HG03575 (cell line): ENCODE measurements around the gene E2F1.
"Not testable (repeated sequence)": the region's sequence is repeated elsewhere in the genome, so short reads cannot be mapped to it uniquely, and the experiment has no call there.

ENCODE experiments used
- ATAC-seq: cut with Tn5 transposase; IDR thresholded peaks from one replicate; pipeline ENCODE4 v1.9.1; 2021; ENCODE audit not compliant: unreplicated experiment, insufficient number of reproducible peaks, low FRiP score; ENCODE audit errors: extremely low read depth

Gene E2F1

DNA sequence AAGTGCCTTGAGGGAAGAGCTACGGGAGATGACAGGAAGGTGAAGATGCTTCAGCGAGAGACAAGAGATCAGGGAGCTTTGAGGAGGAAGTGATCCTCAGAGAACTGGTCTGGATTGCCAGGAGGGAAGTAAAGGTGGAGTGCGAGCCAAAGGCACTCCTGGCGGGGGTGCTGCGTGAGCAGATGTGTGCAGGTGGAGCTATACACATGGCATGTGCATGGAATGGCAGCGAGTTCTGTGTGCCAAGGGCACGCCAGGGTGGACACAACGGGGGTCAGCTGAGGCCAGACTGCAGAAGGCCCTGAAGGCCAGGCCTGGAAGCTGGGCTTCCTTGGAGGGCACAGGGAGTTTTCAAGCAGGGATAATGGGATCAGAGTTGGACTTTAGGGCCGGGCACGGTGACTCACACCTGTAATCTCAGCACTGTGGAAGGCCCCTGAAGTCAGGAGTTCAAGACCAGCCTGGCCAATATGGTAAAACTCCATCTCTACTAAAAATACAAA, 27.7 kb upstream of the E2F1 start:
- no peak for ATAC-seq

DNA sequence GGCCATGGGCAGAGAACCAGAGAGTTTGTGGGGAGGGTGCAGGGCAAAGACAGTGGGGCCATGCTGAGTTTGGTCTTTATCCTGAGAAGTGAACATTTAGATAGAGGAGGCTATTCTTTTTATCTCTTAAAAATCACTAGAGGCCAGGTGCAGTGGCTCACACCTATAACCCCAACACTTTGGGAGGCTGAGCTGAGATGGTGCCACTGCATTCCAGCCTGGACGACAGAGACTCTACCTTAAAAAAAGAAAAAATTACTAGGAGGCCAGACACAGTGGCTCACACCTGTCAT, 25.2 kb upstream of the E2F1 start:
- no peak for ATAC-seq

DNA sequence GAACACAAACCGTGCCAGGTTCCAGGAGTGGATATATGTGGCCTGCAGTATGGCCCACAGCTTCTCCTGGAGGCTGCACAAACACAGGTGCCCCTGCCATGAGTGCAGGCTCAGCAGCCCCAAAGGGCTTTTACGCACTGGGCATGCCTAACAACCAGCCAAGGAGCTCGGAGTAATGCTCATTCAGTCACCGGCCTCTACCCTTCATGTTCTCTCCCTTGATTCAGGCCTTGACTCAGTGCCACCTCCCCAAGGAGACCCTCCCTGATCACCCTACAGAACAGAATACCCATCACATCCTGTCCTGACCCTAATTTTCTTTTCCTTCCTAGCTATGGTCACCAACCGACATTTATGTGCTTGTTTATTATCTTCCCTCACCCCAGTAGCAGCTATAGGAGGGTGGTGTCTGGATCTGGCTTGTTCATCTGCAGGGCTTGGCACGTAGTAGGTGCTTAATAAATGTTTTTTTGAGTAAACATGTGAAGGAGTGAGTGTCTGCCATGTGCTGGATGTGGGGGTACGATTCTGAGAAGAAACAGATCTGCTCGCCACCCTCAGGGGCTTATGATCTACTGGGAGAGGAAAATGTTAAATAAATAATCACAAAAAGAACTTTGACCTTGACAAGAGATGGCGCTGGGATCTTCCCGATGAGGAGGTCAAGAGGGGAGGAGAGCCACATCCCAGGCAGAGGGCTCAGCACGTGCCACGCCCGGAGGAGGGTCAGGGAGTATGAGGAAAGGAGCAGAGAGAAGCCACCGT, 24.7 kb upstream of the E2F1 start:
- no peak for ATAC-seq

DNA sequence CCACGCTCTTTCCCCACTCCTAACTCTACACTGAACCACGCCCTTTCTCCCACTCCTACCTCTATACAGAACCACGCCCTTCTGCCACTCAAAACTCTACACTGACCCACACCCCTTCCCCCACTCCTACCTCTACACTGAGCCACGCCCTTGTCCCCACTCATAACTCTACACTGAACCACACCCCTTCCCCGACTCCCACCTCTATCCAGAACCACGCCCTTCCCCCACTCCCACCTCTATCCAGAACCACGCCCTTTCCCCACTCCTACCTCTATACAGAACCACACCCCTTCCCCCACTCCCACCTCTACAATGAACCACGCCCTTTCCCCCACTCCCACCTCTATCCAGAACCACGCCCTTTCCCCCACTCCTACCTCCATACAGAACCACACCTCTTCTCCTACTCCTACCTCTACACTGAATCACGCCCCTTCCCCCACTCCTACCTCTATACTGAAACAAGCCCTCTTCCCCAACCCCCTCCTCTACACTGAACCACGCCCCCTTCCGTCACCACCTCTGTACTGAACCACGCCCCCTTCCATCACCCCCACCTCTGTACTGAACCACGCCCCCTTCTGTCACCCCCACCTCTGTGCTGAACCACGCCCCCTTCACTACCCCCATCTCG, 23.8 kb upstream of the E2F1 start:
- ATAC-seq, result no peak

DNA sequence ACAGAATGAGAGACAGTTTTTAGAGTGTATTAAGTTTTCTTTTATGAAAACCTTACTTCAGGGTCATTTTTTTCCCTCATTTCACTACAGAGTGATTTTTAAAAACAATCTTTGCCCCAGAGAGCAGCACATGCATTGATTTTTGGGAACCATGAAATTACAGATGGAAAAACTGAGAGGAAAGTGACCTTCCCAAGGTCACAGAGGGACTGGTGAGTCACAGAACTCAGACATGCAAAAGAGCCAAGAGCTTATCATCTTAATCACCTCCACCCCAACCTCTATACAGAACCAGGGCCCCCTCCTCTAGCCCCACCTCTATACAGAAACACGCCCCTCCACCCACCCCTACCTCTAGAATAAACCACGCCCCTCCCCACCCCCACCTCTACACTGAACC, 23.2 kb upstream of the E2F1 start:
- ATAC-seq, result no peak

DNA sequence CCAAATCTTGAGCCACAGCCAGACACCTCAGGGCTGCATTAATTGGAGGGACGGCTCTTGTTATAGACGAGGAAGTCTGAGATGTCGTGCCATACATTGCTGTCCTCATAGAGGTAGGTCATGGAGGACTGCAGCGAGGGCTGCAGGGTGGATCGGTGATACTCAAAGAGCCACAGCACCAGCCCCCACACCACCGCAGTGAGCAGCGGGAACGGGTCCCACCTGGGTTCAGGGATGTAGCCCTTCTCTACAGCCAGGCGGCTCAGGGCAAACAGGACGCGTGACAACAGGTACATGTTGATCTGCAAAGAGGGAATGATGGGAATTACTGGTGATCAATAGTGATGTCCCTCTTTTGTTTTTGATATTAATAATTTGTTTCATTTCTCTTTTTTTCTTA, 21.5 kb upstream of the E2F1 start:
- no peak for ATAC-seq

DNA sequence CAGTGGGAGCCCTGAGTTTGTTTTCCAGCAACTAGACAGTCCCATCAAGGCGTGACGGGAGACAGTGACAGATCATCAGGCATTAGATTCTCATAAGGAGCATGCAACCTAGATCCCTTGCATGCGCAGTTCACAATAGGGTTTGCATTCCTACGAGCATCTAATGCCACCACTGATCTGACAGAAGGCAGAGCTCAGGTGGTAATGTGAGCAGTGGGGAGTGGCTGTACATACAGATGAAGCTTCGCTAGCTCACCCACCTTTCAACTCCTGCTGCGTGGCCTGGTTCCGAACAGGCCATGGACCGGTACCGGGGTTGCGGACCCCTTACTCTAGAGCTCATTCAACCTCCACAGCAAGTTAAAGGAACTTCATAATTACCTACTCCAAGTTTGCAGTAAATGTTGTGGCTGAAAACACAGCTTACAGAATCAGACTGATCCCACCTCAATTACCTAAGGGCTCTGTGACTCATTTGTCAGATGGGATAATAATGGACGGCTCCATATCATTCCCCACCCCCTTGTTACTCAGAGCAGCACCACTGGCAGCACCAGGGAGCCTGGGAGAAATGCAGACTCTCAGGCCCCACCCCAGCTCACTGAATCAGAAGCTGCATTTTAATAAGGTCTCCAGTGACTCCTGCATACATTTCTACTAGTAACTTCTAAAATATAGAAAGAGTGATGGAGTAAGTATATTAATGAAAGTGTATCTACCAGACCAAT, 18.2 kb upstream of the E2F1 start:
- no peak for ATAC-seq

DNA sequence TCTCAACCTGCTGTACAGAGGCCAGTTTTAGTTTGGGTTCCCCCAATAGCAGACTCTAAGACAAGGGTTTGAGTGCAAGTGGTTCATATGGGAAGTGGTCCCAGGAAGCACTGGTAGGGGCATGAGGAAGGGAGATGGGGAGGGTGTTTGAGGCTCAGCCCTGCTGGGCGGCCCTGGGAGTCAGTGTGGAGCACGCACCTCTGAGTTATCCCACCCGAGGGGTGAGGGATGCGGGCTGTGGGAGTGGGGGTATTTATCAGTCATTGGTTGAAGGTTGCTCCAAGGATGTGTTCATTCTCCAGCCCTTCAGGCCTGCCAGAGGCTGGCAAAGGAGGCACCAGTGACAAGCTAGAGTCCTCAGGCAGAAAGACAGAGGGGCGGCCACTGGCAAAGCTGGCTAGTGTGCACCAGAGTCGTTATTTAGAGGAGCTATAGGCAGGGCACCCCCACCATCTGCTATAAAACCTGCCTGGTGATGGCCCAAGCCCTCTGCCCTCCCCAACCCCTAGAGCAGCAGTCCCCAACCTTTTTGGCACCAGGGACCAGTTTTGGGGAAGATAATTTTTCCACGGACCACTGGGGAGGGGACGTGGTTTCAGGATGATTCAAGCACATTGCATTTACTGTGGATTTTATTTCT, 17.4 kb upstream of the E2F1 start:
- no peak for ATAC-seq

DNA sequence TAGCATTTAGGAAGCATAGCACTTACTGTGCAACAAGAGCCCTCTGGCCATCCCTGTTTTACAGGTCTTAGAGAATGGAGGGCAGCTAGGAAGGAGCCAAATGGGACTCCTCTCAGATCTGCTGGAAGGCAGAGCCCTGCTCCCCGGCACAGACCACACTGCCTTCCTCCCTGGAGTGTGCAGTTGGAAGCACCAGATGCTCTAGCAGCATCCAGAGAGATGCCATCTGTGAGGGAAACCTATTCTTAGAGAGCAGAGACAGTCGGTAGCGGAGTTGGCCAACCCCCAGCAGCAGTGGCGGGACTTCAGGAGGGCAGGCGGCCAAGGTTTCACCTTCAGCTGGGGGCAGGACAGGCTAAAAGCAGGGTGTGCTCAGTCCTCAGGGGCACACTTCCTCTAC, 16.7 kb upstream of the E2F1 start:
- no peak for ATAC-seq

DNA sequence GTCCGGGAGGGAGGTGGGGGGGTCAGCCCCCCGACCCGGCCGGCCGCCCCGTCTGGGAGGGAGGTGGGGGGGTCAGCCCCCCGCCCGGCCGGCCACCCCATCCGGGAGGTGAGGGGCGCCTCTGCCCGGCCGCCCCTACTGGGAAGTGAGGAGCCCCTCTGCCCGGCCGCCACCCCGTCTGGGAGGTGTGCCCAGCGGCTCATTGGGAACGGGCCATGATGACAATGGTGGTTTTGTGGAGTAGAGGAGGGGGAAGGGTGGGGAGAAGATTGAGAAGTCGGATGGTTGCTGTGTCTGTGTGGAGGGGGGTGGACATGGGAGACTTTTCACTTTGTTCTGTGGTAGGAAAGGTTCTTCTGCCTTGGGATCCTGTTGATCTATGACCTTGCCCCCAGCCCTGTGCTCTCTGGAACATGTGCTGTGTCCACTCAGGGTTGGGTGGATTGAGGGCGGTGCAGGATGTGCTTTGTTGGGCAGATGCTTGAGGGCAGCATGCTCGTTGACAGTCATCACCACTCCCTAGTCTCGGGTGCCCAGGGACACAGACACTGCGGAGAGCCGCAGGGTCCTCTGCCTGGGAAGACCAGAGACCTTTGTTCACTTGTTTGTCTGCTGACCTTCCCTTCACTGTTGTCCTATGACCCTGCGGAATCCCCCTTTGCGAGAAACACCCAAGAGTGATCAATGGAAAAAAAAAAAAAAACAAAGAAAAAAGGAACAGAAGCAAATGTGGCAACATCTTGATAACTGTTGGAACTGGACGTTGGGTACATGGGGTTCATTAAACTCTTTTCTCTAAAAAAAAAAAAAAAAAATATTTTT, 15.7 kb upstream of the E2F1 start:
- ATAC-seq, result no peak

DNA sequence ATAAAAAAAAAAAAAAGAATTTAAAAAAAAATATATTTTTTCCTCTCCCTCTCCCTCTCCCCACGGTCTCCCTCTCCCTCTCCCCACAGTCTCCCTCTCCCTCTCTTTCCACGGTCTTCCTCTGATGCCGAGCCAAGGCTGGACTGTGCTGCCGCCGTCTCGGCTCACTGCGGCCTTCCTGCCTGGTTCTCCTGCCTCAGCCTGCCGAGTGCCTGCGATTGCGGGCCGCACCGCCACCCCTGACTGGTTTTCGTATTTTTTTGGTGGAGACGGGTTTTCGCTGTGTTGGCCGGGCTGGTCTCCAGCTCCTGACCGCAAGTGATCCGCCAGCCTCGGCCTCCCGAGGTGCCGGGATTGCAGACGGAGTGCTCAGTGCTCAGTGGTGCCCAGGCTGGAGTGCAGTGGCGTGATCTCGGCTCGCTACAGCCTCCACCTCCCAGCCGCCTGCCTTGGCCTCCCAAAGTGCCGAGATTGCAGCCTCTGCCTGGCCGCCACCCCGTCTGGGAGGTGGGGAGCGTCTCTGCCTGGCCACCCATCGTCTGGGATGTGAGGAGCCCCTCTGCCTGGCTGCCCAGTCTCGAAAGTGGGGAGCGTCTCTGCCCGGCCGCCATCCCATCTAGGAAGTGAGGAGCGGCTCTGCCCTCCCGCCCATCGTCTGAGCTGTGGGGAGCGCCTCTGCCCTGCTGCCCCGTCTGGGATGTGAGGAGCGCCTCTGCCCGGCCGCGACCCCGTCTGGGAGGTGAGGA, 14.7 kb upstream of the E2F1 start:
- ATAC-seq, result not testable (repeated sequence)

DNA sequence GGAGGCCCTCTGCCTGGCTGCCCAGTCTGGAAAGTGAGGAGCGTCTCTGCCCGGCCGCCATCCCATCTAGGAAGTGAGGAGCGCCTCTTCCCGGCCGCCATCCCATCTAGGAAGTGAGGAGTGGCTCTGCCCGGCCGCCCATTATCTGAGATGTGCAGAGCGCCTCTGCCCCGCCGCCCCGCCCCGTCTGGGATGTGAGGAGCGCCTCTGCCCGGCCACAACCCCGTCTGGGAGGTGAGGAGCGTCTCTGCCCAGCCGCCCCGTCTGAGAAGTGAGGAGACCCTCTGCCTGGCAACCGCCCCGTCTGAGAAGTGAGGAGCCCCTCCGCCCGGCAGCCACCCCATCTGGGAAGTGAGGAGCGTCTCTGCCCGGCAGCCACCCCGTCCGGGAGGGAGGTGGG, 12.8 kb upstream of the E2F1 start:
- ATAC-seq, result not testable (repeated sequence)

DNA sequence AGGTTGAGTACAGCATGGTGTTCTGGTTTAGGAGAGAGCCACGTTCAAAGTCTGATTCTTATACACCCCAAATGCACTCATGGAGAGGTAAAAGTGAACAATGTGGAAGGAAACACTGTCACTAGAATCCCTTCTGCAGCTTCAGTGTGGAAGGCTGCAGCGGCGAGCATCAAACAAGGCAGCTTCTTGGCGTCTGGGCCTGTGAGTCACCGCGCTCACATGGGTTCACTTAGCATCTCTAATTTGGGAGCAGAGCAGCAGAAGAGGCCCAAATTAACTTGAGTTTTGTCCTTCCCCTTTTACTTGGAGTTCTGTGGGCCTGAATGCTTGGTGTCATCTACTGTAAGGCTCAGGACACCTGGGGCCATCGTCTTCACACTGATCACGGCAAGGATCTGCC, 10.9 kb upstream of the E2F1 start:
- ATAC-seq, result no peak

DNA sequence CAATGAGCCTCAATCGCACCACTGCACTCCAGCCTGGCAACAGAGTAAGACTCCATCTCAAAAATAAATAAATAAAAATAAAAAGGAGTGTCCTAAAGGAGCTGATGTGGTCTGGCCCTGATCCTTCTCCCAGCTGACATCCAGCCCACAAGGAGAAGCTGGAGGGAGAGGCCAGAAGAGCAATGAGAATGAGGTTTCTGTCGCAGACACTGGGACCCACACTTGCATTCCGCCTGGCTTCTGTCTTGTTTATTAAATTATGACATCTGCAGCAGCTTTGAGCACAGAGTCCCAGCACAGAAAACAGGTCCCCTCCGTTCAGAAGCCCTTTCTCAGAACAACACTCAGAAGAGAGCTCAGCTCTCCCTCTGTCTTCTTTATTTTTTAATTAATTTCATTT, 10.3 kb upstream of the E2F1 start:
- ATAC-seq, result no peak

DNA sequence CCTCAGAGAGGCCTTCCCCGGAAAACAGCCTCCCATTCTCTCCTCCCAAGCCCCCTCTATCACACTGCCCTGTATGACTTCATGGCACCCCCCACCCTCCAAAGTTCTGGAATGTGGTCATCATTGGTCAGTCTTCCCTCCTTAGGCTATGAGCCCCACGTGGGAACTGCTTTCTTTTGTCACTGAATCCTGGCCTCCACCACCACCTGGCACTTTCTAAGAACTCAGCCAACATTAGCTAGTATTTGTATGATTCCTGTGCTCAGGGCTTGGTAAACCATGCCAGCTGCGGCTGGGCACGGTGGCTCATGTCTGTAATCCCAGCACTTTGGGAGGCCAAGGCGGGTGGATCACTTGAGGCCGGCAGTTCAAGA, 8.4 kb upstream of the E2F1 start:
- no peak for ATAC-seq

DNA sequence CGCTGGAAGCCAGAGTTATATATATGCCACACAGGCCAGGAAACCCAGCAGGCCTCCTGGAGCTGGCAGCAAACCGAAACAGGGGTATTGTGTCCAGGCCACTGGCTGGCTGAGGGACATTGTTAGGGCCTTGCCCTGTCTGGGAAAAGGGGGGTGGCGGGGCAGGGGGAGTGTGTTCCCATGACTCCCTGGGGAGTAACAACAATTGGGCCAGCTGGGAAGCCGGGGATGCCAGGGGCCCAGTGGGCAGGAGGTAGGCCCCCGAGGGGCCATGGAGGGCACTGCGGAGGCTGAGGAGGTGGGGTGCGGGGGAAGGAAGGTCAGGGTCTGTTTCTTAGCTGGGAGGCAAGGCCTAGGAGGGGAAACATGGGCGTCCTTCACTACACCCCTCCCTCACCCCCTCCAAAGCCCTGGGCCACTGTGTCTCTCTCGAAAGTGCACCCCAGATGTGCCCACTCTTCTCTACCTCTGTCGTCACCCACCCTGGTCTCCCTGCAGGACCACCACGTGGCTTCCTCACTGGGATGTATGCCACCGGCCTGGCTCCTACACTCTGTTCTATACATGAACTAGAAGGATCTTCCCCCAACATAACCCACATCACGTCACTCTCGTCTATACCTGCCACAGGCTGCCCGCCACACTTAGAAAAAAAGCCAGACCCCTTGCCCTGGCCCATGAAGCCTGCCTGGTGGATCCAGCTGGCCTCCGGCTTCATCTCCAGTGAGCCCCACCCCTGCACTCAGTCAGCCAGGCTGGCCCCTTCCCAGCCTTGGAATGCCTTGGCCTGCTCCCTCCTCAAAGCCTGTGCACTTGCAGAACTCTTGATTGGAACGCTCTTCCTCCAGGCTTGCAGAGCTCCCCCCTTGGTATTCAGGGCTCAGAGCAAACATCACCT, 7.8 kb upstream of the E2F1 start:
- no peak for ATAC-seq

DNA sequence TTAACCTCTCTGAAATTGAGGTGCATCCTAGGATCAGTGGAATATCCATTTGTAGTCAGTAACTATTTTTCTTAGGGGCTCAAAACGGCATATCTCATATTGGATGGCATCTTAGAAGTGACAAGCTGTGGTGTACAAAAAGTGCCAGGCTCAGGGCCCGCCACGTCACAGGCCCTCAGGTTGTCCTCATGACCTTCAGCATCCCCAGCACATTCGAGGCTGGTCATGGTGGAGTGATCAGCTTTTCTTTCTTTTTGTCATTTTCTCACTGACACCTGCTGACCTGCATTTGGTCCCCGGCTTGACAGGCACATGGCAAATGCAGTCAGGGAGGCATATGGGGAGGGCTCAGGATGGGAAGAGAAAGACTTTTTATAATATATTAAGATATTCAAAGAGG, 7.1 kb upstream of the E2F1 start:
- ATAC-seq, result no peak

DNA sequence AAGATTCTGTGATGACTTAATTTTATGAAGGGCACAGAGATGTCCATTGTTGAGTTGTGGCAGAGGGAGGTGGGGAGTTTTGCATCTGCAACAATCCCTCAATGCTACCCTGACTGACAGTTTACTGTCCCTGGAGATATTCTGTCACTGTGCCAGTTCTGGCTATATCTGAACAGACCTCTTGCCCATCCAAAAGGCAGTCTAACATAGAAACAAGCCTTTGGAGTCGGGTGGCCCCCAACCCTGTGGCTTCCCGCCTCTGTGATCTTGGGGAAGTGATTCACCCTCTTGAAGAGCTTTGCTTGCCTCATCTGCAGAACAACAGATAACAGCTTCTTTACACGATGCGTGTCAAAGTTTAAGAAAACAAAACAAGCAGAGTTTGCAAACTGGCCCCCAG, 3.8 kb upstream of the E2F1 start:
- ATAC-seq, result no peak
